ENCODE data around the gene TBC1D25.
A peak's percentile ranks its signal among the peaks of the same experiment; 100 is the strongest.

The TBC1D25 gene

DNA sequence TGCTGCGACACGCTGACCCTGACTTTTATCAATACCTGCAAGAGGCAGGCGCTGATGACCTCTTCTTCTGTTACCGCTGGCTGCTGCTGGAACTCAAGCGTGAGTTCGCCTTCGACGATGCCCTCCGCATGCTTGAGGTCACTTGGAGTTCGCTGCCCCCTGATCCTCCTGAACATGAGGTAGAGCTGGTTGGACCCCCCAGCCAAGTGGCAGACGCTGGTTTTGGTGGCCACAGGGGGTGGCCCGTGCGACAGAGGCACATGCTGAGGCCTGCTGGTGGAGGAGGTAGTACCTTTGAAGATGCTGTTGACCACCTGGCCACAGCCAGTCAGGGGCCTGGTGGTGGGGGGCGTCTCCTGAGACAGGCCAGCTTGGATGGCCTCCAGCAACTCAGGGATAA, 20.5 kb downstream of the TBC1D25 start:
- DNase-seq (ENCODE audit: low read depth) = no peak

DNA sequence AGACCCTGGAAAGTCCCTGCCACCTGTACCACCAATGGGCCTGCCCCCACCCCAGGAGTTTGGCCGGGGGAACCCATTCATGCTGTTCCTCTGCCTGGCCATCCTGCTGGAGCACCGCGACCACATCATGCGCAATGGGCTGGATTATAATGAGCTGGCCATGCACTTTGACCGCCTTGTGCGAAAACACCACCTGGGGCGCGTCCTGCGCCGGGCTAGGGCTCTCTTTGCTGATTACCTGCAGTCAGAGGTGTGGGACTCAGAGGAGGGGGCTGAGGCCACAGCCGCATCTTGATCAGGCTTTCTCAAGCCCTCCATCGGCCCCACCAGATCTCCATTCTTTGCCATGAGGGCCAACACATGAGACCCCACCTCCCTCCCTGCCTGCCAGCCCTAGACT, 21.2 kb downstream of the TBC1D25 start:
- DNase-seq (ENCODE audit: low read depth) = no peak

DNA sequence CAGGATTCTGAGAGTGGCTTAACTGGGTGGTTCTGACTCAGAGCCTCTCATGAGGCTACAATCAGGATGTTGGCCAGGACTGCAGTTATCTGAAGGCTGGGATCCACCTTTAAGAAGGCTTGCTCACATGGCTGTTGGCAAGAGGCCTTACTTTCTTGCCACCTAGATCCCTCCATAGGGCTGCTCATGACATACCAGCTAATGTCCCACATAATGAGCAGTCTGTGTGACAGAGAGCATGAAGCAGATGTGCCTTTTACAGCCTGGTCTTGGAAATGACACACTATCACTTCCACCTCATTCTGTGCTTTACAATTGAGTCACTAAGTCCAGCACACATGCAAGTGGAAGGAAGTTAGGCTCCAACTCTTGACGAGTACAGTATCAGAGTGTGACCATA, 30.4 kb downstream of the TBC1D25 start:
- no peak for DNase-seq (ENCODE audit: low read depth)

DNA sequence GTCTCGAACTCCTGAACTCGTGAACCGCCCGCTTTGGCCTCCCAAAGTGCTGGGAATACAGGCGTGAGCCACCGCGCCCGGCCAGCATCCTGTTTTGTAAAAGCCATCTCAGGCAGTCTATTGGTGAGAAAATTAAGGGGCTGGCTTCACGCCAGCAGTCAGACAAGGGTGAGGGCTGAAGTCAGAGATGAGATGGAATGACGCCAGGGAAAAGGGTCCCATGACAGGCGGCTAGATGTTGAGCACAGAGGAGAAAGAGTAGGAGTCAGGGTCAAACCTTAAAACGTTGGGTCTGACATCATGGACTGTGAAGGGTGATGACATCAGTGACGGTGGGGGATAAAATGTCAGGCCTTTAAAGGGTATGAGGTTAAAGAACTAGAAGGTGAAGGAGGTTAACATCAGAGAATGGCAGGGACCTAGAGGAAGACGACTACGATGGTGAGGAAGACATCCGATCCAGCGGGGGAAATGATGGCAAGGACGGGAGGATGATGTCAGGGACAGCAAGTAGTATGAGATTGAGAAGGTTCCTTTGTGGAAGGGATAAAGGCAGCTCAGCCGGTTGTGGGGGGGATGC, 34.3 kb downstream of the TBC1D25 start:
- no peak for DNase-seq (ENCODE audit: low read depth)

DNA sequence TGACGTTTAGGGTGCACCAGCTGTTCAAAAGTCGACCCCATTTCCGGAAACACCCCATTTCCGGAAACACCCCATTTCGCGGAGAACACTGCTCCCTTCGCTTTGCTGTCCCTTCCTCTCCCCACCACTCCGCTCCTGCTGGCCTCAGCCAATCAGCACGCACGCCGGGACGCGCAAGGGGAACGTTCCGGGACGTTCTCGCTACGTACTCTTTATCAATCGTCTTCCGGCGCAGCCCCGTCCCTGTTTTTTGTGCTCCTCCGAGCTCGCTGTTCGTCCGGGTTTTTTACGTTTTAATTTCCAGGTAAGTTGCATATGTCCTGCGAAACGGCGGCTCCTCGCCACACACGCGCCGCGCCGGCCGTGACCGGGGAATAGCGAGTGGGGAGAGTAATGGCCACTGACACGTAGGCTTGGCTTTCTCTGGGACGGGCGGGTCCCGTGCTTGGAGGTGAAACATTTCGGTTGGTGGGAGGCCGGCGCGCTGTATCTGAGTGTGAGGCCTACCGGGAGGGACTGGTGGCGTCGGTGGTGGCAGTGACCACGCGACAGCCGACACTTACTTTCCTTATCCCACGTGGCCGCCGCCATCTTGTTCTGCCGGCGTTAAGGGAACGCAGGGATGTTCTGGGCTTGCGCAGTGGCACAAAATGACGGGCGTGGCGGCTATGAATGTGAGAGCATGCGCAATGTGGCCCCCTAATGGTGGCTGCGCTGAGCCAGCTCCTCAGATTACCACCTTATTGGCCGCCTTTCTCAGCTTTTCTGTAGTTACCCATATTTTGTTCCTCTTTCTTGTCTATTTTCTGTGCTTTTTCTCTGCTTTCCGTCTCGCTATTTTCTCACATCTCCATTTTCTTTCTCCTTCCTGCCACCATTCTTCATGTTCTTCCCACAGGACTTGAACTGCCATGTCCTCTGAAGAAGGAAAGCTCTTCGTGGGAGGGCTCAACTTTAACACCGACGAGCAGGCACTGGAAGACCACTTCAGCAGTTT, 35.1 kb downstream of the TBC1D25 start, which contains the start of gene RBM3:
Gene RBM3 (plus strand): TSS at position 215 of the 997 bp plus-strand sequence. CDS start 697 bp downstream, at position 912.
- peak; percentile 82 for DNase-seq (ENCODE audit: low read depth)

DNA sequence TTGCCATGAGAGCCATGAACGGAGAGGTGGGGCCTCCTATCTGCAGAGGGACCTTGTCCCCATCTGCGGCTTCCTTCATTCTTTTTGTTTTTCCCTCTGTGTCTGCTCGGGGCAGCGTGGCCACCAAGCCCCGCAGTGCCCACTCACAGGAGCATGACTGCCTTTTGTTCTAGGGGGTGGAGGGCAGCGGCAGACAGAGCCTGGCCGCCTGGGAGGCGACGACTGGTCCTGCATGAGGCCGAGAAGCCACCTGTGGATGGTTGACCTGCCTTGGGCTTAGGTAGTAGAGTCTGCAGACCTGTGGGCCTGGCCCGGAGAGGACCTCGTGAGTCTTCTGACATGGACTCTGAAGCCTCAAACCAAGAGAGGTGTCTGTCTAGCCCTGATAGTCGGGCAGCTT, 36.1 kb downstream of the TBC1D25 start:
- DNase-seq (ENCODE audit: low read depth) = no peak

DNA sequence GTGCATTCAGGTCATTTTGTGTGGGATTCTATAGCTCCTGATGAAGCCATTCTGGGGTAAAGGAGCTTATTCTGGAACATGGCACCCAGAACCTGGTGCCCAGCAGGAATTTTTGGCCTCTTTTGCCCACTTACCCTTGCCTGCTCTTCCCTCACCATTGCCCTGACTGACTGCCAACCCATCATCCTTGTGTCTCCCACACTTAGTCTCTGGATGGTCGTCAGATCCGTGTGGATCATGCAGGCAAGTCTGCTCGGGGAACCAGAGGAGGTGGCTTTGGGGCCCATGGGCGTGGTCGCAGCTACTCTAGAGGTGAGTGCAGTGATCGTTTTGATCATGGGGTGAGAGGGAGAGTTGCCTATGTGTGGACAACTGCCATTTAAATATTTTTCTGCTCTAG, 36.6 kb downstream of the TBC1D25 start:
- no peak for DNase-seq (ENCODE audit: low read depth)

DNA sequence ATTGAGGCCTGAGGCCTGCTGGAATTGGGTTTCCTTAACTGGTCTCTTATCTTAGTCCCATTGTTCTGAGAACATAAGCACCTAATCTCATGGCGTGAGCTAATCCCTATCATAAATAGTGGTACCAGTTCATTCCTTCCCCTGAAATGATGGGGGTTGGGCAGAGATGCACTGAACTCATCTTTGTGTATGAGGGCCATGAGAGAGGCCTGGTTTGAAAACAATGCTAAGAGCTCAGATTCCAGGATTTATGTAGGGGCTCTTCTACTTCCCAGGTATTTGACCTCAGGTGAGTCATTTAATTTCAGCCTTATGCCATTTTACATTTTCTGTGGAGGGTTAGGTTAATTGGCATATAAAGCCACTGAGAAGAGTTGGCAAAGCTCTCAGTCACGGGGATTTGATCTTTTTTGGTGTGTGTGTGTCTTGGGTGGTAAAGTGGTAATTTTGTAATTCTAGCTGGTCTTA, 39.2 kb downstream of the TBC1D25 start:
- no peak for DNase-seq (ENCODE audit: low read depth)

DNA sequence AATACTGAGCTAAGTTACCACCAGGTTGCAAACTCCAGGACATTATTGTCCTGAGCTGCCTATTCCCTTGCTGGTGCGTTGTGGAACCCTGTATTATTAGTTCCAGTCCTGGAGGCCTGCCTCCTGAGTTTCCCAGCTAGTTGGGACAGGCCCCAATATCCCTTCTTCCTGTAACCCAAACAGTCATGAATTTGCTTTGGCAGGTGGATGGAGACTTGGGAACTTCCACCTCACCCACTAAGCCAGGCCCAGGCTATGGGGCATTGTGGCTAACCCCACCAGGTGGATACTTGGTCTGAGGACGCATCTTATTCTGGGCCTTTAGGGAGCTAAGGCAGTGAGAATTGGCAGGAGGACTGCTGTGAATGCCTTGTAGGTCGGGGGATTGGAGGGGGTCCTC, 39.7 kb downstream of the TBC1D25 start:
- DNase-seq (ENCODE audit: low read depth) = no peak

DNA sequence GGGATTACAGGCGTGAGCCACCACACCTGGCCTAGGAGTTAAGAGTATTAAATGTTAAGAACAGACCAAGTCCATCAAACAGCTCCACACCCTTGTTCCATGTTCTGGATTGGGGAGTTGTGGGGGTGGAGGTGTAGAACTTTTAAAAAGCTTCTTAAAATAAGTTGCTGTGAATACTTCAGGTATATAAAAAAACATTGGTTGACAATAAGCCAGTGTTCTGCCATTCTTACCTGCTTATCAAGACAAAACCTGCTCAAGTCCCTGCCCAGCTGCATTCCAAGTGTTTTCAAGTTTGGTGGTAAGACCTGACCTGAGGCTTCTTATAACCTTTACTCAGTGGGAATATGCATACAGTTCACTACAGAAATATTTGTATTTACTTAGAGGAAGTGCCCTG, 41.1 kb downstream of the TBC1D25 start:
- no peak for DNase-seq (ENCODE audit: low read depth)

DNA sequence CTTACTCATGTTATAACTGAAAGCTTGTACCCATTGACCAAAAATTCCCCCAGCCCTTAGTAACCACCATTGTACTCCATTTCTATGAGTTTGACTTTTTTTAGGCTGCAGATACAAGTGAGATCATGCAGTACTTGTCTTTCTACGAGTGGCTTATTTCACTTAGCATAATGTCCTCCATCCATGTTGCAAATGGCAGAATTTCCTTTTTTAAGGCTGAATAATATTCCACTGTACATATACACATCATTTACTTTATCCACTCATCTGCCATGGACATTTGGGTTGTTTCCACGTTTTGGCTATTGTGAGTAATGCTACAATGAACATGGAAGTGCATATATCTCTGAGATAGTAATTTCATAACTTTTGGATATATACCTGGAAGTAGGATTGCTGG, 45.2 kb downstream of the TBC1D25 start:
- no peak for DNase-seq (ENCODE audit: low read depth)

DNA sequence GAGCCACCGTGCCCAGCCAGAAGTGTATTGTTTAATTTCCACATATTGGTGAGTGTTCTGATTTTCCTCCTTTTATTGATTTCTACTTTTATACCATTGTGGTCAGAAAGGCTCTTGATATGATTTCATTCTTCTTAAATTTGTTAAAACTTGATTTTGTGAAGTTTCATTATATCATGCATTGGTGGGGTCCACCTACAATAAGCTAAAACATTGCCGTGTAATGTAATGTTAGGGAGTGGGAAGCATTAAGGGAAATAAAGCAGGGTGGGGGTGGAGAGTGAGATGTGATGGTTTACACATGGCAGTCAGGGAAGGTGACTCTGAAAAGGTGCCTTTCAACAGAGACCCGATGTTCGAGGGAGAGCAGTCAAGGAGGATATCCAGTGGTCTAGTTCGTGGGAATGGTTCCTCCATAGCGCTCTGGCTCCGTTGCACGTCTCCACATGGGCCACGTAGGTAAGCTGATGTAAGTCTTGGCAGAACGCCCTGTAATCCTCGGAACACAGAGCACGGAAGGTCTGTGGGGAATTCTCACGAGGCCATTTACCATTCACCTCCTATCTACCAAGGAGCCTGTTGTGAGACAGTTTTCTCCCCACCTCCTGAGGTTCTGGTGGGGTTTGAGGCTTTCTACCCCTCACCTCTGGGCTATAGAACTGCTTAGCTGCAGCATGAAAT, 50.1 kb downstream of the TBC1D25 start:
- no peak for DNase-seq (ENCODE audit: low read depth)

DNA sequence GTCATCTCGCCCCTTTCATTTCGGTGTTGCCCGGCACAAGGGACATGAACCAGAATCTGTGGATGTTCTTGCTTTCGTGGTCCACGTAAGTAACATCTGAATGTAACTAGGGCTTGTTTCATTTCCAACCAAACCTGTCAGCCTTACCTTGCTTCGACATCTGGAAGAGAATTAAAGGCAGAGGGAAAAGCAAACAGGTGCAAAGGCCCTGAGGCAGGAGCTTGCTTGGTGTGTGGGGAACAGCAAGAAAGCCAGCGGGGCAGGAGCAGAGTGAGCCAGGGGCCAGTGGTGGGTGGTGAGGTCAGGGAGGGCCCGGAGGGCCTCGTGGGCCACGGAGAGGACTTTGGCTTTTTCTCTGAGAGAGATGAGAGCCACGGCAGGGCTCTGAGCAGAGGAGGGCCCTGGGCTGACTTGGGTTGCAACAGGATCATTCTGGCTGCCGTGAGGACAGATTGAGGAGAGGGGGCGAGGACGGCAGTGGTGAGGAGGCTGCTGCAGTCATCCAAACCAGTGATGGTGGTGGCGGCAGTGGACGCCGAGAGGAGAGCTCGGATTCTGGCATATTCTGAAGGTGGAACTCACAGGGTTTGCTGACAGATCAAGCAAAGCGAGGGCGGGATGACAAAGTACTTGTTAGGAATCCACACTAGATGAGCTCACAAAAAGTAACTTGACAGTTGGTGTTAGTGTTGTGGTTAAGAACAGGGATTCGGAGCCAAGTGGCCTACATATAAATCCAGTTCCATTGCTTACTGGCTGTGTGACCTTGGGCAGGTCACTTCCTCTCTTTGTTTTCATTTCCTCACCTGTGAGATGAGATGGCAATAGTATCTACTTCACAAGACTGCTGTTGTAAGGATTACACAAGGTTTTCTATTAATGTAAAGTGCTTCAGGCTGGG, 50.9 kb downstream of the TBC1D25 start:
- no peak for DNase-seq (ENCODE audit: low read depth)

DNA sequence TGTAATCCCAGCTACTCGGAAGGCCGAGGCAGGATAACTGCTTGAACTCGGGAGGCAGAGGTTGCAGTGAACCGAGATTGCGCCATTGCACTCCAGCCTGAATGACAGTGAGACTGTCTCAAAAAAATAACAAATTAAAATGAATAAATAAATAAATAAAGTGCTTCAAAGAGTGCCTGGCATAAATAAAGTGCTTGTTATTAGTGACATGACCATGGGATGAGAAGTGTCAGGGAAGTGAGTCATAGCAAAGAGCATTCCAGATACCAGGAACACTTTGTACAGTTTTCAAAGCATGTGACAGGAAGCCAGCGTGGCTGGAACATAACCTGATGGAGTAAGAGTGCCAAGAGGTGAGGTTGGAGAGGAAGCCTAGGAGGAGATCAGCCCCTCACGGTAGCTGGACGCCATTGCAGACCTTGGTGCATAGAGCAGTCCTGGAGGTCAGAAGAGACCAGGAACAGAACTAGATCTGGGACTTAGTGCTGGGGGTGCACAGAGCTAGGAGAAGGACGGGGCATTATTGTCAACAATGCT, 51.8 kb downstream of the TBC1D25 start:
- DNase-seq (ENCODE audit: low read depth) = no peak

DNA sequence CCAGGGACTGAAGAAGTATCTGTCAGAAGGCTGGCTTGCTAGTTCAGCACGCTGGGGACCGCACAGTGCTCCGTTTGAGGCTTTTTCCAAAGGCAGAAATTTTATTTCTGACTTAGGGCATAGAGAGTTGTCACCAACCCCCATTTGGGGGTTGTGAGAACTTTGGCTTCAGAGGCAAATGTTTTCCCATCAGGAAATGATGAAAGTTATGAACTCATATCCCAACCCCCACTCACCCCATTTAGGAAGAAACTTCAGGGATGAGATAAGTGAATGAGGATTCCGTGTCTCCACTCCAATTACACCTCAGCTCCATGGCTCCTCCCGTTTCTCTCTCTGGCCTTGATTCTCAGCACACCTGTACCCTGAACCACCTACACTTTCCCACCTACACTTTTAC, 53.5 kb downstream of the TBC1D25 start:
- DNase-seq (ENCODE audit: low read depth) = no peak

DNA sequence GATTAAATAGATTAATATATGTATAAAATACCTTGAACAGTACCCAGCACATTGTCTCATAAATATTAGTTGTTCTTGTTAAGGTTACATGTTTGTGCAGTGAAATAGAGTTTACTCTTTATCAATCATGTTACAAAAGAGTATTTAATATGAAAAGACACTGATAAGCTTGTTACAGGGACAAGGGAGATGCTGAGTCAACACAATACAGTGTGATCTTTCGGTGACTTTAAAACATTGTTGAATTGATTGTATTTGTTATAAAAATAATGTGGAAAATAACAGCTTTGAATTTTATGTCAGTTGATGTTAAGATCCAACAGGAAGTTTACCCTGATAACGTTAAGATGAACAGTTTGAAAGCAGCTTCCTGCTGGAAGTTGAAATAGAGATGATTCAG, 56.4 kb downstream of the TBC1D25 start:
- no peak for DNase-seq (ENCODE audit: low read depth)

DNA sequence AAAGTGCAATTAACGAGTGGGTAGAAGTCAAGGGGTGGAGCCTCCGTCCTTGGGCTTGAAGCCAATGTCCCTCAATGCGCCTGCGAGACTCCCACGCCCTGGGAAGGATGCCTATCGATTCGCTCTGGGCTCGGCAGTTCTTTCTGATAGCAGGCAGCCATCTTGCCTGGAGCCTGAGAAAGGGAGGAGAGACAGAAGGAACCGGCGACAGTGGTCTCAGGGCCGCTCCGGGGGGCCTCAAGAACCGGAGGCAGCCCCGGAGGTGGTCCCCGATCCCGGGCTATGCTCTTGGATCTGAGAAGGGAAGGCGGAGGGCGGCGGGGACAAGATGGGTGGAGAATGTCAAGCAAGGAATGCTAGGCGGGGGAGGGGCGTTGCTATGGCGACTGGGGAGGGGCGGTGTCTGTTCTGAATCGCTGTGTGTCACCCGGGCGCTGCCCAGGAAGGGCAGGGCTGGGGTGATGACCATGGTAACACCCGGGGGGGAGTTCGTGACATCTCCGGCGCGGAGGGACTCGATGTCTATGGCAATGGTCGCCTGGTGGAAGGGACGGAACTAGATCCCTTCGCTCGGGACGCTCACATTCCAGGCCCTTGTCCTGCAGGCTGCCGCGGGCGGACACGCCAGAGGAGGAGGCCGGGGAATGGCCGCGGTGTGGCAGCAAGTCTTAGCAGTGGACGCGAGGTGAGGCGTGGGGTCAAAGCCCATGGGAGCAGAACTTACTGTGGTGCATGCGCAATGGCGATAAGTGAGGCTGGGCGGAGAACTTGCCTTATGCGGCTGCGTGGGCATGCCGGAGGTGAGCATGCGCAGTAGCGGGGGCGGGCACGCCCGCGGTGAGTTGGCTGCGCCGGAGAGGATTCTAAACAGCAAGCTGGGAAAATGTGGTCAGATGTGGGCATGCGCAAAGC, 58.1 kb downstream of the TBC1D25 start, which contains the start of gene WDR13:
Gene WDR13 (plus strand): TSS at position 140 of the 912 bp plus-strand sequence. CDS start 505 bp downstream, at position 645.
- peak; percentile 83 for DNase-seq (ENCODE audit: low read depth)

DNA sequence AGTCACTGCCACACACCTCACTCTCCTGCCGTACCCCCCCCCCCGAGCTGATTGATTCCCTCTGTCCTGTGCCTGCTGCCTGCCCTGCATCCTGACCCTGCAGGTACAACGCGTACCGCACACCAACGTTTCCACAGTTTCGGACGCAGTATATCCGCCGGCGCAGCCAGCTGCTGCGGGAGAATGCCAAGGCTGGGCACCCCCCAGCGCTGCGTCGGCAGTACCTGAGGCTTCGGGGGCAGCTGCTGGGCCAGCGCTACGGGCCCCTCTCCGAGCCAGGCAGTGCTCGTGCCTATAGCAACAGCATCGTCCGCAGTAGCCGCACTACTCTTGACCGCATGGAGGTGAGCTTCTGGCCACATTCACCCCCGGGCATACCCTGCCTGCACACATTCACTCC, 59.1 kb downstream of the TBC1D25 start:
- no peak for DNase-seq (ENCODE audit: low read depth)

DNA sequence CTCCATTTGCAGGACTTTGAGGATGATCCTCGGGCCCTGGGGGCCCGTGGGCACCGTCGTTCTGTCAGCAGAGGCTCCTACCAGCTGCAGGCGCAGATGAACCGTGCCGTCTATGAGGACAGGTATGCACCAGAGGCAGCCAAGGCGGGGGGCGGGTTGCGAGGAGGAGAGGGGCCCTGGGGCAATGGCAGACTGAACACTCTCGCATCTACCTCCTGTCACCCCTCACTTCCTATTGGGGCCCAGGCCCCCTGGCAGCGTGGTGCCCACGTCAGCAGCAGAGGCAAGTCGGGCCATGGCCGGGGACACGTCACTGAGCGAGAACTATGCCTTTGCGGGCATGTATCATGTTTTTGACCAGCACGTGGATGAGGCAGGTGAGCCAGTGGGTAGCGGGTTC, 59.8 kb downstream of the TBC1D25 start:
- no peak for DNase-seq (ENCODE audit: low read depth)

DNA sequence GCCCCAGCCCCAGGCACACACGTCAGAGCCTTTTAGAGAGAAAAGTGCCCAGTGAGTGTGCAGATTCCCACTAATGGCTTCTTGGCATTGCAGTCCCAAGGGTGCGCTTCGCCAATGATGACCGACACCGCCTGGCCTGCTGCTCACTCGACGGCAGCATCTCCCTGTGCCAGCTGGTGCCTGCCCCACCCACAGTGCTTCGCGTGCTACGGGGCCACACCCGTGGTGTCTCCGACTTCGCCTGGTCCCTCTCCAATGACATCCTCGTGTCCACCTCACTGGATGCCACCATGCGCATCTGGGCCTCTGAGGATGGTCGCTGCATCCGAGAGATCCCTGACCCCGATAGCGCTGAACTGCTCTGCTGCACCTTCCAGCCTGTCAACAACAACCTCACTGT, 60.7 kb downstream of the TBC1D25 start:
- no peak for DNase-seq (ENCODE audit: low read depth)

Data from stimulated activated CD8-positive, alpha-beta memory T cell treated with anti-CD3 and anti-CD28 coated beads, Interleukin-12 subunit alpha, Interleukin-12 subunit beta, amount 100 ng/mL, for 1 hour (primary cell).